Activated T-cell treated with anti-CD3 and anti-CD28 coated beads, Interleukin-2, amount 50 U/mL, for 24 hours (primary cell): ENCODE data around the gene LMCD1.

Source experiments
- DNase-seq: peaks from one replicate; pipeline ENCODE4 v3.0.0-alpha.2; 2020
- H3K27ac Mint-ChIP-seq: 2 replicates; pipeline ENCODE4 v1.8.0; 2020; ENCODE audit warnings: mild to moderate bottlenecking, mixed read lengths
- H3K27me3 Mint-ChIP-seq: 2 replicates; pipeline ENCODE4 v1.8.0; 2020; ENCODE audit warnings: mixed read lengths
- H3K36me3 Mint-ChIP-seq: 2 replicates; pipeline ENCODE4 v1.8.0; 2020; ENCODE audit warnings: low read depth, mixed read lengths
- H3K4me1 Mint-ChIP-seq: 2 replicates; pipeline ENCODE4 v1.8.0; 2020; ENCODE audit warnings: low read depth, mixed read lengths
- H3K4me3 Mint-ChIP-seq: 2 replicates; pipeline ENCODE4 v1.8.0; 2020; ENCODE audit warnings: mild to moderate bottlenecking, moderate library complexity, mixed read lengths
- H3K9me3 Mint-ChIP-seq: 2 replicates; pipeline ENCODE4 v1.8.0; 2020; ENCODE audit warnings: mixed read lengths

The LMCD1 gene

DNA sequence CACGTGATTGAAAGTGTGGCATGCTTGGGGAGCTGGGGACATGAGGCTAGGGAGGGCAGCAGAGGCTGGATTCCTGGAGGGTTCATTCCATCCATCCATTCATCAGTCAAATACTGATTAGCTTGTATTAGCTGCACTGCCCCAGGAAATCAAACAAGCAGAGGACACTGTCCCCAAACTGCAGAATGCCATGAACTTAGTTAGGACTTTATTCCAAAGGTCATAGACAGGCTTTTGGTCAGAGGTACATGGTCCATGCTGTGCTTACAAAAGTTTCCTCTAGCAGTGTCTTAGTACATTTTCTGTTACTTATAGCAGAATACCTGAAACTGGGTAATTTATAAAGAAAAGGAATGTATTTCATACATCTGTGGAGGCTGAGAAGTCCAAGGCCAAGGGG, 47.7 kb downstream of the LMCD1 start:
- Mint-ChIP-seq H3K4me3 (no peak overlapping the region), H3K27me3 (no peaks in the 10 kb centered on the region), H3K27ac (no peak overlapping the region), H3K4me1 (no peaks in the 10 kb centered on the region), H3K9me3 (no peaks in the 10 kb centered on the region), H3K36me3 (no peaks in the 10 kb centered on the region)
- no peak for DNase-seq

DNA sequence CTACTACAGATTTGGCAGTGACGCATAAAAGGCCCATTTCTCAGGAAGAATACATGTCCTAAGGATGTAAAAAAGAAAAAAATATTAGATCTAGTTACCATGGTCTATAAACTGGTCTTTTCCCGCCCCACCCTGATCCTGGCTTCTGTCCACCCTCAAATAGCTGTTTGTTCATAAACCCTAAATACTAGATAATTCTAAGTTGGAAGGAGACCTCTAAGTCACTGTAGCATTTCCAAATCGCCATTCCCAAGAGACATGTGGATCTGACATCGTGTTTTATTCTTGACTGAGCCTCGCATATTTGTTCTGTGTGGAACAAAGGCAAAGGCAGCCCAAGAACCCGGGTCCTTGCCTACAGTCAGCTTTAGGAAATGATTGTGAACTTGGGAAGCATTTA, 49.0 kb downstream of the LMCD1 start:
- DNase-seq: no peak
- H3K27me3 Mint-ChIP-seq: no peaks in the 10 kb centered on the region
- H3K4me1 Mint-ChIP-seq: no peaks in the 10 kb centered on the region
- H3K36me3 Mint-ChIP-seq: no peaks in the 10 kb centered on the region
- H3K27ac Mint-ChIP-seq: no peak overlapping the region
- H3K4me3 Mint-ChIP-seq: no peak overlapping the region
- H3K9me3 Mint-ChIP-seq: no peaks in the 10 kb centered on the region

DNA sequence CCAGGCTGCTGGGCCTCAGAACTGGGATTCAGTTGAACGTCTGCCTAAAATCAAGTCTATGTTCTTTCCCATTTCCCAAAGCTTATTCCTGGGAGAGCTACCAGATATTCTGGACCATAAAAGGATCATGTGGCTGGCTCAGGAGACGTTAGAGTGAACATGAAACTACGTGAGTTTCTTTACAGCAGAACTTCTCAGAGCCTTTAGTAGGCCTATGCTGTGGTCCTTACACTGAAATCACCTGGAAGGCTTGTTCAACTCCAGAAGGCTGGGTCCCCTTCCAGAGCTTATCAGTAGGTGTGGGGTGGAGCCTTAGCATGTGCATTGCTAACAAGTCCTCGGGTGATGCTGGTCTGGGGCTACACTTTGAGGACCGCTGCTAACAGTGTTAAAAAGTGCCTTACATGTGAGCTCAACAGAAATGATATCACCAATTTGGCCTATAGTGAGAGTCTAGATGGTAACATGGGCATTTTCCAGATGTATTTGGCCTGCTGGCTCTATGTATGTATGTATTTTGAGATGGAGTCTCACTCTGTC, 50.7 kb downstream of the LMCD1 start:
- Mint-ChIP-seq H3K36me3 (no peaks in the 10 kb centered on the region), H3K9me3 (no peaks in the 10 kb centered on the region), H3K4me3 (no peak overlapping the region), H3K4me1 (no peaks in the 10 kb centered on the region), H3K27ac (no peak overlapping the region), H3K27me3 (no peaks in the 10 kb centered on the region)
- no peak for DNase-seq

DNA sequence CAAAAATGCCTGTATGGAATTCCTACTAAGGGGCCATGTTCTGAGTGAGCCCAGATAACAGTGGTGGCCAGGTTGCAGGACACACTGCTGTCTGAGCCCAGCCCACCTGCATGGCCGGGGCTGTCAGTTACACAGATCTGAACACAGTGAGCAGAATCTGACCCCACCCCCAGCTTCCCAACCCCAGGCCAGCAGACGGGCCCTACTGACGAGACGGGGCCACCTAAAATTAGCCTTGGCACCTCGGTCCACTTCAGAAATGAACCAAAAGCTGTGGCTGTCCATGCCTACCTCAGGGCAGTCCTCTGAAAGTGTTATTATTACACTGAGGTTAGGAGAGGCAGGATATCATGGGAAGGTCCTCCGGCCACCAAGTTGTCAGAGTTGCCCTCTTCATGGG, 51.8 kb downstream of the LMCD1 start:
- no peaks in the 10 kb centered on the region for H3K36me3 Mint-ChIP-seq
- no peaks in the 10 kb centered on the region for H3K27me3 Mint-ChIP-seq
- H3K4me3 Mint-ChIP-seq: no peak overlapping the region
- H3K9me3 Mint-ChIP-seq: no peaks in the 10 kb centered on the region
- no peak overlapping the region for H3K27ac Mint-ChIP-seq
- H3K4me1 Mint-ChIP-seq: no peaks in the 10 kb centered on the region
- no peak for DNase-seq

DNA sequence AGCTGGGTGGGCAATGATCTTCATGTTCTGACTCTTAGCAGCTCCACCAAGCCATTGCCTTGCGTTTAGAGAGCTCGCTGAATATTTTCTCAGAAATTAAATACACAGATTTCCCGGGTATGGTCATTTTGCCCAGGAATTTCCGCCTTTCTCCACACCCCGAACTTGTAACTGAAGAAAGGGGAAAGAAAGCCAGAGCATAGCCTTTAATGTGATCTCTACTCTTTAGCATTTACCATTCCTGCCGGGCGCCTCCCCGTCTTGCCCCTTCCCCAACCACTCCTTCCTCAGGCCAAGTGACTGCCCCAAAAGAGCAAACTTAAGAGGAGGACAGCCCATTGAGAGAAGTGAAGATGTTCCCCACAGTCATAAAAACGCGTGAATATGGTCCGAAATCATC, 53.1 kb downstream of the LMCD1 start:
- Mint-ChIP-seq H3K36me3 (no peaks in the 10 kb centered on the region), H3K27me3 (no peaks in the 10 kb centered on the region), H3K9me3 (no peaks in the 10 kb centered on the region), H3K4me3 (no peak overlapping the region), H3K4me1 (no peaks in the 10 kb centered on the region), H3K27ac (no peak overlapping the region)
- no peak for DNase-seq

DNA sequence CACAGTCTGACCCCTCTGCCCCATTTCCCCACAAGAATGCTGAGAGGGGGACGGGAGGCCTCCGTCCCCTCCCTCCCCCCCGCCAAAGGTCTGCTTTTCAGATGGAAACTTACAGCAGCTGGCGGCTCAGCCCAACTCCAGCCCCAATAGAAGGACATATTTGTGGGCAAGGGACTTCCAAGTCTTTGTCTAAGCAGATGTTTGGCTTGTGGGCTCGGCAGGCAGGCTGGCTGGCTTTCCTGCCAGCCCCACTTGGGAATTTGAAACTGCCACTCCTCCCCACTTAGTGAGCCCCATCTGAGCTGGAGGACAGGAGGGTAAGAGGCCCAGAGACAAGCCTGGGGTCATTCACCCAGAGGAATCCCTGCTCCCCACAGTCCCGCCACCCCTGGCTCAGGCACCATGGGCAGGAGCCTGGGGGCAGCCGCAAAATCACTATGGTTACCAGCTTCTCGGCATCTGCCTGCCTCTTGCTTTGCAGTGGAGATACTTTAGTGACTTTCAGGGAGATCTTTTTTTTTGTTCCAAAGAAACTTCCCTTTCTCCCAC, 53.6 kb downstream of the LMCD1 start:
- no peaks in the 10 kb centered on the region for H3K4me1 Mint-ChIP-seq
- no peaks in the 10 kb centered on the region for H3K27me3 Mint-ChIP-seq
- no peak for DNase-seq
- H3K9me3 Mint-ChIP-seq: no peaks in the 10 kb centered on the region
- no peak overlapping the region for H3K27ac Mint-ChIP-seq
- H3K36me3 Mint-ChIP-seq: no peaks in the 10 kb centered on the region
- no peak overlapping the region for H3K4me3 Mint-ChIP-seq

DNA sequence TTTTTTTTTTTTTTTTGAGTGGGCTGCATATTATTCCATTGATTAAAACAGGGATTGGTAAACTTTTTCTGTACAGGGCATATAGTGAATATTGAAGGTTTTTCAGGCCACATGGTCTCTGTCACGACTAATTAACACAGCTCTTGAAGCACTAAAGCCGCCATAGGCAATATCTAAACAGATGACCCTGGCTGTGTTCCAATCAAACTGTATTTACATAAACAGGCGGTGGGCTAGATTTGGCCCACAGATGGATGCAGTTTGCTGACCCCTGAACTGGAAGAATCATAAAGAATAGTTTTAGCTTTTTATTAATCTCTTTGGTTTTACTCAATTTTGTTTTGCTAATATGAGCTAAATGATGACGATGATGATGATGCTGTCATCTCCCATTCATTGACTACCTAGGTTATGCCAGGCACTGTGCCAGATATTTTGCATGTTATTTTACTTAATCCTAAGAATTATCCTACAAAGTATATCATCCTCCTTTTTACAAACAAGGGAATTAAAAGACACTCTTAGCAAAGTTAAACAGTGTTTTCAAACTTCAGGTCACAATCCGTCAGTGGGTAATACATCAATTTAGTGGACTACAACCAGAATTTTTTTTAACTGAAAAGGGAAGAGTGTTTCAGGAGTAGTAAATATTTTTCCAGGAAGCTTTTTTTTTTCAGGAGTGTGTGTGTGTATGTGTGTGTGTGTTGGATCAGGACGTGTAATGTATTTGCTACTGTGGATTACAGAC, 54.3 kb downstream of the LMCD1 start:
- Mint-ChIP-seq H3K27ac (no peak overlapping the region), H3K9me3 (no peaks in the 10 kb centered on the region), H3K4me1 (no peaks in the 10 kb centered on the region), H3K36me3 (no peaks in the 10 kb centered on the region), H3K27me3 (no peaks in the 10 kb centered on the region), H3K4me3 (no peak overlapping the region)
- no peak for DNase-seq

DNA sequence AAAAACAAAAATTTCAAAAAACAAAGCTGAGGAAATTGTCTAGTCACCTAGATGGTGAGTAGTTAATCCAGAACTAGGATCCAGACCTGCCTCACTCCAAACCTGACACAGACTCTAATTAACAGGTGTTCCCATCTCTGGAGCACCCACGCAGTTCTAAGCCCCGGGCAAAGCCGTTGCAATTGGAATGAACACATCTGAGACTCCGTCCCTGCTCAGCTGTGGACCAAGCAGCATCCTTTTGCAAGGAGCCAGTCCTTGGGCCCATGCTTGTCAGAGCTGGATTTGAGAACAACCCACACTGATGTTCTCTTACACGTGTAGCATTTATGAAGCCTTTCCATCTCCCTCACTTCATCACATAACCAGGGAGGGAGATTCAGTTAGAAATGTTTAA, 54.8 kb downstream of the LMCD1 start:
- Mint-ChIP-seq H3K4me3 (no peak overlapping the region), H3K27me3 (no peaks in the 10 kb centered on the region), H3K36me3 (no peaks in the 10 kb centered on the region), H3K4me1 (no peaks in the 10 kb centered on the region), H3K9me3 (no peaks in the 10 kb centered on the region), H3K27ac (no peak overlapping the region)
- DNase-seq: no peak

DNA sequence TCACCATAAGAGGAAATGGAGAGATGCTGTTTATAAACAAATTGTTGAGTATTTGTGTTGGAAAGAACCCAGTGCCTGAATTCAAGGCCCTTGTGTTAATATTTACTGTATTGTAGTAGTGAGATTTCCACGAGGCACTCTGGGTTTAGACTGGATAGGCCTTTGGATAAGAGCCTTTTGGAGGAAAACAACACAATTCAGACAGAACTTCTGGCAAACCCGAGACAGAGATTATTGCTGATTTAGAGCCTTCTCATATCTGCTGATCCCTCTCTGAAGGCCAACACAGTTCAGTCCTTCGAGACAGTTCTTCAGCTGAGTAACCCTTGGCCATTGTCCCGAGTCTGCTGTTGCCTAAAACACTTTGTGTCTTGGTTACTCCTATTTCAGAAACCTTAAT, 55.7 kb downstream of the LMCD1 start:
- no peaks in the 10 kb centered on the region for H3K4me1 Mint-ChIP-seq
- H3K4me3 Mint-ChIP-seq: no peak overlapping the region
- no peaks in the 10 kb centered on the region for H3K27me3 Mint-ChIP-seq
- no peaks in the 10 kb centered on the region for H3K9me3 Mint-ChIP-seq
- no peak overlapping the region for H3K27ac Mint-ChIP-seq
- DNase-seq: no peak
- no peaks in the 10 kb centered on the region for H3K36me3 Mint-ChIP-seq

DNA sequence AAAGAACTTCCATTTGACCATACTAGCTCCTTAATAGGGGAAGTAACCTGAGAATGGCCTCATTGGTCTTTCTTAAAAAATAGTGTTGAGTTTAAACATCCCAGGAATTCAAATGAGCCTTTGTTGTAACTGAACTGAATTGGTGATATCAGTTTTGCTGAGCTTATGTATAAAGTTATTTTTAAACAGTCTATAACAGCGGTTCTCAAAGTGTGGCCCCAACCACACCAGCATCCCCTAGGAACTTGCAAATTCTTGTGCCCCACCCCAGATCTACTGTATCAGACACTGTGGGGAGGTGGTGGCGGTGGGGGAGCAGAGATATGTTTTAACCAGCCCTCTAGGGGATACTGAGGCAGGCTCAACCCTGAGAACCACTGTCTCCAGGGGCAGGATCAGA, 57.0 kb downstream of the LMCD1 start:
- no peak for DNase-seq
- no peak overlapping the region for H3K4me3 Mint-ChIP-seq
- H3K9me3 Mint-ChIP-seq: no peaks in the 10 kb centered on the region
- peaks cover 4% of the 10 kb centered on the region for H3K27me3 Mint-ChIP-seq
- no peaks in the 10 kb centered on the region for H3K36me3 Mint-ChIP-seq
- H3K4me1 Mint-ChIP-seq: no peaks in the 10 kb centered on the region
- H3K27ac Mint-ChIP-seq: no peak overlapping the region

DNA sequence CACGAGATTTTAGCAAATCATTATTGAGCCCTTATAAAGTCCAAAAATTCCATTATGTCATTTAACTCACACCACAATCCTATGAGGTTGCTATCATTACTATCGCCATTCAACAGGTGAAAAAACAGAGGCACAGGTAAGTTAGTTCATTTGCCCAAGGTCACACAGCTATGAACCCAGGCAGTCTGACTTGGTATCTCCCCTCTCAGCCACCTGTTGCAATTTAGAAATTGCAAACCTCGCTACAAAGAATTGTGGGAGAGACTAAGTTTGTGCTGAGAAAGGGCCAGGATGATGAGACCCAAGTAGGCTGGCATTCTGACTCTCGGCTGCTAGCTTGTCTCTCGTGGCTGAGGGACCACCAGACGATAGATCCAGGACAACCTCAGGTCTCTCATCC, 57.7 kb downstream of the LMCD1 start:
- Mint-ChIP-seq H3K4me3 (no peak overlapping the region), H3K4me1 (no peaks in the 10 kb centered on the region), H3K36me3 (no peaks in the 10 kb centered on the region), H3K27me3 (peaks cover 4% of the 10 kb centered on the region), H3K9me3 (no peaks in the 10 kb centered on the region), H3K27ac (no peak overlapping the region)
- DNase-seq: no peak

DNA sequence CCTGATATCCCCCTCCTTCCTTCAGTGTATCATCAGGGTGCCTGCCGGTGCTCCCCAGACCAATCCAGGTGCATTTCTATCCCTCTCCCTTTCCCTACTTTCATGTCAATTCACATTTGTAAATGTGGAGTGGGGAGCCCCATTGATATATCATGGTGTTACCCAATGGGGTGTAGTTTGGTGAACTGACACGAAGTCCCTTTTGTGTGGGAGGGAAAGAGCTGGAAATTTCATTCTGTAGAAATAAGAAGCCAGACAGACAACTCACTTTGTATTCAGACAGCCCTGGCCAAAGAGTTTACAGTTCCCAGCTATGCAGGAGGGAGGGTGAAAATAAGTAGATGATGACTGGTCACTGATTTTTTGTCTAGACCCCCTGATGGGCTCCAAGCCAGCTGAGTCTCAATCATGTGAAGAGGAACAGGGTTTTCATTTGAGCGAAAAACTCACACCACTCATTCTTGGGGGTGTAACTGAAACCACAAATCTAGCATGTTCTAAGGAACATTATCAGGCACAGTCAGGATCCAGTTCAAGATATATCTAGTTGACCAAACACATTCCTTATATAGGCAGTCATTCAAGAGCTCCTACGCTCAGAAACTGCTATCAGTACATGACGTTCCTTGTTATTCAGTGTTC, 58.9 kb downstream of the LMCD1 start:
- no peaks in the 10 kb centered on the region for H3K4me1 Mint-ChIP-seq
- peaks cover 4% of the 10 kb centered on the region for H3K27me3 Mint-ChIP-seq

DNA sequence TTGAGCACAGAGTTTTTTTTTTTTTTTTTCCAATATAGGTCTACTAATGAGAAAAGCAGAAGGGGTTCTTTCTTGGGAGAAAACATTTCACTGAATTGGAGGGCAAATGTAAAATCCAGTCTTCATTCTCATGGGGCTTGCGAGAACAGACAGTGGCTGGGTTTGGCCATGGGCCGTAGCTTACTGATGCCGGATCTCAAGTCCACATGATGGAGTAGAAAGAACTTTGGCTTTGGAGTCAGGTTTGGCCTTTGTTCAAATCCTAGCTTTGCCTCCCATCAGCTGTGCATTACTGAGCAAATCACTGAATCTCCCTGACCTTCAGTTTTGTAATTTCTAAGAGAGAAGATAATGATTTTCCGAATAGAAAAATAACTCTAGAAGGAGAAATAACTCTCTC, 59.7 kb downstream of the LMCD1 start:
- no peak overlapping the region for H3K4me3 Mint-ChIP-seq
- no peaks in the 10 kb centered on the region for H3K9me3 Mint-ChIP-seq
- no peaks in the 10 kb centered on the region for H3K4me1 Mint-ChIP-seq
- H3K36me3 Mint-ChIP-seq: no peaks in the 10 kb centered on the region
- no peak overlapping the region for H3K27ac Mint-ChIP-seq
- peaks cover 4% of the 10 kb centered on the region for H3K27me3 Mint-ChIP-seq
- DNase-seq: no peak

More for the DNA sequence above, 58.9 kb downstream of the LMCD1 start:
- no peak overlapping the region for H3K4me3 Mint-ChIP-seq
- DNase-seq: no peak
- no peaks in the 10 kb centered on the region for H3K9me3 Mint-ChIP-seq
- H3K36me3 Mint-ChIP-seq: no peaks in the 10 kb centered on the region
- no peak overlapping the region for H3K27ac Mint-ChIP-seq

DNA sequence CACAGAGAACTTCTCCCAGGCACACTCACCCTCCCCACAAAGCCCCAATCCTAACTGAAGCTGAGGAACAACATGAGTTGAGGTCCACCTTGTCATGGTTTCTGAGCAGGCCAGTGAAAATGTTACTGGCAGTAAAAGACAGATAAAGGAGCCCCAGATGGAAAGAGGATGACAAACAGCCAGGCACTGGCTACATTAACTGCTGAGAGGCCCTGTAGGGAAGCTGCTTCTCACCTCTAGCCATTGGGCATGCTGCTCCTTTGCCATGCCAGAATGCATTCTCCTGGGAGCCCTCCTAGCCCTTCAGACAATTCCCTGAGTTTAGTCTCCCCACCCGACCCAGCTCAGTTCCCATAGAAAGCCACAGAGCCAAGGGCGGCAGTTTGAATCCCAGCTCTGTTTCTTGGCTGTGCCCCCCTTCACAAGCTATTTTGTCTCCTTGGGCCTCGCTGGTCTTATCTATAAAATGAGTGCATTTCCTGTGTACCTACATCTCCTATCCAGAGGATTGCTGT, 60.5 kb downstream of the LMCD1 start:
- H3K36me3 Mint-ChIP-seq: no peaks in the 10 kb centered on the region
- H3K27ac Mint-ChIP-seq: no peak overlapping the region
- no peaks in the 10 kb centered on the region for H3K4me1 Mint-ChIP-seq
- H3K27me3 Mint-ChIP-seq: peaks cover 4% of the 10 kb centered on the region
- DNase-seq: no peak
- no peaks in the 10 kb centered on the region for H3K9me3 Mint-ChIP-seq
- H3K4me3 Mint-ChIP-seq: no peak overlapping the region

DNA sequence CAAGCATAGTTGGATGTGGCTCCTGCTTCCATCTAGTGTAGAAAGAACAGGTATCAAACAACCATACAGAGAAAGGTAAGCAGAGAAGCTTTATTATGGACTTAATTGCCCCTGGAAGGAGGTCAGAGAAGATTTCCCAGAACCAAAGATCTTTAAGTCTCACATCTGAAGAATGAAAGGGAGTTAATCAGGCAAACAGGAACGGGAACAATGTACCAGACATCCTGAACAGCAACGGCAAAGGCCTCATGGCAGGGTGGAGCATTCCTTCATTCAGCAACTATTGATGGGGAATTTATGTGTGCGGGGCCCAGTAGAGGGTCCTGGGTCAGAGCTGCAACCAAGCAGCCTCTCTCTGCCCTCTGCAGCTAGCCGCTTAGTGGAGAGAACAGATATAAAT, 61.5 kb downstream of the LMCD1 start:
- Mint-ChIP-seq H3K4me3 (no peak overlapping the region), H3K9me3 (no peaks in the 10 kb centered on the region), H3K27me3 (peaks cover 4% of the 10 kb centered on the region), H3K4me1 (no peaks in the 10 kb centered on the region), H3K36me3 (no peaks in the 10 kb centered on the region), H3K27ac (no peak overlapping the region)
- no peak for DNase-seq
